ENCODE data around the gene UBN1. TPM values are rescaled to one million over a fixed set of nuclear protein-coding genes. Genes with fewer than 3 reads are reported as not detected.
A peak's percentile ranks its signal among the peaks of the same experiment; 100 is the strongest.

The UBN1 gene
- total RNA-seq, 1 experiment from 2014 or later = 33.3 TPM

DNA sequence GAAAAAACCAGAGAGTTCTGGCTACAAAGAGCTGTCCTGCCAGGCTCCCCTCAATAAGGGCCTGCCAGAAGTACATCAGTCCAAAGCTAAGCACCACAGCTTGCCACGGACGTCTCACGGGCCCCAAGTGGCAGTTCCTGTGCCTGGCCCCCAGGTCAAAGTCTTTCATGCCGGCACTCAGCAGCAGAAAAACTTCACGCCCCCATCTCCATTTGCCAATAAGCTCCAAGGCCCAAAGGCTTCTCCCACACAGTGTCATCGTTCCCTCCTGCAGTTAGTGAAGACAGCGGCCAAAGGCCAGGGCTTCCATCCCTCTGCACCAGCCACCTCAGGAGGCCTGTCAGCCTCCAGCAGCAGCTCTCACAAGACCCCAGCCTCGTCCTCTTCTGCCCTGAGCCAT is 27.4 kb downstream of the UBN1 start:
- POLR2A ChIA-PET = interaction anchor here (1.9 kb wide), 1 partner anchor 21 kb away, joined by 4 read pairs; no protein-coding TSS in a partner anchor
- Mint-ChIP-seq H3K9me3 (ENCODE audit: unreplicated experiment) (no peaks in the 10 kb centered on the region), H3K27me3 (ENCODE audit: insufficient read depth, unreplicated experiment) (no peaks in the 10 kb centered on the region), H3K4me3 (ENCODE audit: unreplicated experiment) (no peak overlapping the region), H3K36me3 (ENCODE audit: insufficient read depth, unreplicated experiment) (peaks cover 91% of the 10 kb centered on the region), H3K4me1 (ENCODE audit: insufficient read depth, unreplicated experiment) (peaks cover 6% of the 10 kb centered on the region), H3K27ac (ENCODE audit: low read depth, unreplicated experiment) (peak overlapping the region; percentile 5)
- CTCF ChIA-PET = interaction anchor here (0.6 to 1.1 kb wide), 3 partner anchors 62 to 1113 kb away, joined by 3 to 4 read pairs (median 3); no protein-coding TSS in a partner anchor
- intact Hi-C loops (cut with micrococcal nuclease) = no loop called here
- no peak for TF ChIP-seq CTCF (IDR thresholded peaks at IDR 0.05; ENCODE audit: unreplicated experiment)
- BruUV-seq (replicated peaks) = no TSS peak
- no peak for DNase-seq (ENCODE audit: unreplicated experiment)

GRCh38 chr16:4876646-4877379 is 29.5 kb downstream of the UBN1 start:
- no peak for TF ChIP-seq CTCF (IDR thresholded peaks at IDR 0.05; ENCODE audit: unreplicated experiment)
- POLR2A ChIA-PET = interaction anchor here (1.9 kb wide), 1 partner anchor 19 kb away, joined by 4 read pairs; no protein-coding TSS in a partner anchor
- Mint-ChIP-seq H3K27ac (ENCODE audit: low read depth, unreplicated experiment) (no peak overlapping the region), H3K36me3 (ENCODE audit: insufficient read depth, unreplicated experiment) (peaks cover 93% of the 10 kb centered on the region), H3K4me1 (ENCODE audit: insufficient read depth, unreplicated experiment) (peaks cover 8% of the 10 kb centered on the region), H3K27me3 (ENCODE audit: insufficient read depth, unreplicated experiment) (no peaks in the 10 kb centered on the region), H3K4me3 (ENCODE audit: unreplicated experiment) (no peak overlapping the region), H3K9me3 (ENCODE audit: unreplicated experiment) (no peaks in the 10 kb centered on the region)
- no peak for DNase-seq (ENCODE audit: unreplicated experiment)
- intact Hi-C loops (cut with micrococcal nuclease) = no loop called here
- CTCF ChIA-PET = interaction anchor here (1.0 kb wide), 1 partner anchor 80 kb away, joined by 3 read pairs; no protein-coding TSS in a partner anchor
- BruUV-seq (replicated peaks) = no TSS peak

DNA sequence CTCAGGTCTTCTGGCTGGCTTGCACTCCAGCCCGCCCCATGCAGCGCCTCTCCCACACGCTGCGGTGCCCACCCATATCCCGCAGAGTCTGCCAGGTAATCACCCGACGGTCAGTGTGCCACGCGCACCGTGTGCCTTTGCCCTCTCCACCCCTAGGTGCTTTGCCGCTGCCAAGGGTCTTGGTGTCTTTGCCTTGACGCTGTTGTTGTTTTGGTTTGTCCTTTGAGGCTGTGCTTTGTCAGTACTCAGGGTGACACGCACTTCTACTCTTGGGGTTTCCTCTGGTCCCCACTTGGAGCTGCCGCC is 30.1 kb downstream of the UBN1 start:
- ChIA-PET POLR2A (no interaction called here), CTCF (no interaction called here)
- H3K9me3 Mint-ChIP-seq (ENCODE audit: unreplicated experiment) = no peaks in the 10 kb centered on the region
- peaks cover 93% of the 10 kb centered on the region for H3K36me3 Mint-ChIP-seq (ENCODE audit: insufficient read depth, unreplicated experiment)
- intact Hi-C loops (cut with micrococcal nuclease) = no loop called here
- no peak overlapping the region for H3K27ac Mint-ChIP-seq (ENCODE audit: low read depth, unreplicated experiment)
- no peak for DNase-seq (ENCODE audit: unreplicated experiment)
- no TSS peak for BruUV-seq (replicated peaks)
- TF ChIP-seq CTCF (IDR thresholded peaks at IDR 0.05; ENCODE audit: unreplicated experiment) = no peak
- H3K27me3 Mint-ChIP-seq (ENCODE audit: insufficient read depth, unreplicated experiment) = no peaks in the 10 kb centered on the region
- no peak overlapping the region for H3K4me3 Mint-ChIP-seq (ENCODE audit: unreplicated experiment)
- H3K4me1 Mint-ChIP-seq (ENCODE audit: insufficient read depth, unreplicated experiment) = peaks cover 13% of the 10 kb centered on the region

DNA sequence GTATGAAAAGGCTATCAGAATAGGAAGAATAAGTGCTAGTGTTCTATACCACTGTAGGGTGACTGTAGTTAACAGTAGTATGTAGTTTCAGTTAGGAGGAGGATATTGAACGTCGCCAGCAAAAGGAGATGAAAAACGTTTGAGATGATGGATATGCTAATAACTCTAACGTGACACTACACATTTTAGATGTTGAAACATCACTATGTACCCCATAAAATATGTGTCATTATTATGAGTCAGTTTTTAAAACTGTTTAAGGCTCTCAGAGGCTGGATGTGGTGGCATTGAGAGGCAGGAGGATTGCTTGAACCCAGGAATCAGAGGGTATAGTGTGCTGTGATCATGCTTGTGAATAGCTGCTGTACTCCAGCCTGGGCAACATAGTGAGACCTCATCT is 31.8 kb downstream of the UBN1 start:
- Mint-ChIP-seq H3K4me1 (ENCODE audit: insufficient read depth, unreplicated experiment) (peaks cover 24% of the 10 kb centered on the region), H3K9me3 (ENCODE audit: unreplicated experiment) (no peaks in the 10 kb centered on the region), H3K36me3 (ENCODE audit: insufficient read depth, unreplicated experiment) (peaks cover 93% of the 10 kb centered on the region), H3K27me3 (ENCODE audit: insufficient read depth, unreplicated experiment) (no peaks in the 10 kb centered on the region), H3K27ac (ENCODE audit: low read depth, unreplicated experiment) (peak overlapping the region; percentile 32), H3K4me3 (ENCODE audit: unreplicated experiment) (no peak overlapping the region)
- no TSS peak for BruUV-seq (replicated peaks)
- no peak for DNase-seq (ENCODE audit: unreplicated experiment)
- TF ChIP-seq CTCF (IDR thresholded peaks at IDR 0.05; ENCODE audit: unreplicated experiment) = no peak
- CTCF ChIA-PET = interaction anchor here (0.5 to 1.1 kb wide), 2 partner anchors 78 to 147 kb away, joined by 3 to 4 read pairs; no protein-coding TSS in a partner anchor
- POLR2A ChIA-PET = interaction anchor here (0.8 to 1.0 kb wide), 2 partner anchors 9 to 79 kb away, joined by 3 read pairs; partner anchors contain the start of gene SEC14L5
- intact Hi-C loops (cut with micrococcal nuclease) = no loop called here

Measured in MCF 10A (cell line).